ENCODE measurements around the gene NEIL1.
"Not testable (repeated sequence)": the region's sequence is repeated elsewhere in the genome, so short reads cannot be mapped to it uniquely, and the experiment has no call there.

GRCh38 chr15:75349351-75349669 lies 2.5 kb downstream of the NEIL1 start:
- TF ChIP-seq CTCF (IDR thresholded peaks at IDR 0.05; ENCODE audit: low read depth, low read length, poor library complexity, severe bottlenecking); EZH2phosphoT487 (IDR thresholded peaks at IDR 0.05; ENCODE audit: borderline replicate concordance, low read length): not testable (repeated sequence)

All from DOHH2 (cell line).